ENCODE data around the gene MAPK10. TPM values are rescaled to one million over a fixed set of nuclear protein-coding genes. Genes with fewer than 3 reads are reported as not detected.

The MAPK10 gene
- total and polyA plus RNA-seq, 4 experiments from 2014 or later = 0.48 to 0.49 TPM; not detected in 2

DNA sequence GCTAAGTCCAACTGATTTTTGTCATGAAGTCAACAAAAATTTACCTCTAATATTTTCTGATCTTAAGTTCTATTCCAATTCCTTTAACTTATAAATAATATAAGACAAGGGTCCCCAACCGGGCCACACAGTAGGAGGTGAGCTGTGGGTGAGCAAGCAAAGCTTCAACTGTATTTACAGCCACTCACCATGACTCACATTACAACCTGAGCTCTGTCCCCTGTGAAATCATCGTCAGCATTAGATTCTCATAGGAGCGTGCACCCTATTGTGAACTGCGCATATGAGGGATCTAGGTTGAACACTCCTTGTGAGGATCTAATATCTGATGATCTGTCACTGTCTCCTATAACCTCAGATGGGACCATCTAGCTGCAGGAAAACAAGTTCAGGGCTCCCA, 227.4 kb downstream of the MAPK10 start:
- peaks cover 0 to 8% (median under 1%) of the 10 kb centered on the region in 8 donors for H3K9me3 Mint-ChIP-seq
- H3K27ac Mint-ChIP-seq = no peak overlapping the region
- no peaks in the 10 kb centered on the region for H3K9me3 ChIP-seq (ENCODE audit: control insufficient read depth in 1 of 2, low read length in 2 of 2)
- no peak for DNase-seq
- H3K36me3 ChIP-seq (ENCODE audit: insufficient read depth, low read length) = no peaks in the 10 kb centered on the region
- POLR2A ChIA-PET (ENCODE audit: partially characterized antibody) = no interaction called here
- no peaks in the 10 kb centered on the region for H3K36me3 Mint-ChIP-seq
- intact Hi-C loops (cut with micrococcal nuclease) = no loop called here
- no peak overlapping the region for H3K27ac ChIP-seq (ENCODE audit: low read depth, low read length)
- no peaks in the 10 kb centered on the region for H3K27me3 Mint-ChIP-seq
- H3K4me3 ChIP-seq (ENCODE audit: low read length in 2 of 2) = no peak overlapping the region
- no peaks in the 10 kb centered on the region for H3K27me3 ChIP-seq (ENCODE audit: insufficient read depth, low read length)
- CTCF ChIA-PET (ENCODE audit: partially characterized antibody) = no interaction called here
- peaks cover 0 to 1% (median 0%) of the 10 kb centered on the region in 4 donors for H3K4me1 Mint-ChIP-seq
- H3K4me3 Mint-ChIP-seq = no peak overlapping the region
- no peaks in the 10 kb centered on the region for H3K4me1 ChIP-seq (ENCODE audit: insufficient read depth, low read length)

DNA sequence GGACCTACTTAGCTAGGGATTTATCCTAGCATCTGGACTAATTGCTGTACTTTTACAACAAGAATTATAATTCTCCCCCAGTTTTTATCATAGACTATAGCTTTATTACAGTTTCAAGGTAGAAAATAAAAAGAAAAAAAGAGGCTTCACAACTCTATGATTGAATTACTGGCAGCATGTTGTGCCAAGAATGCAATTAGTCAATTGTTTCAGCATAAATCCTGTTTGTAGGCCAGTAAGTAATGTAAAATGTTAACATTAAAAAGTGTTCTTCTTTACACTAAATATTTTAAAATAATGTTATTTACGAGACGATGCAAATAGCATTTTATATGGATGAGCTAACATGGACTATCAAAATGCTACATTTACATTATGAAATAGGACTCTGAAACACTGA, 228.4 kb downstream of the MAPK10 start:
- ChIA-PET POLR2A (ENCODE audit: partially characterized antibody) (no interaction called here), CTCF (ENCODE audit: partially characterized antibody) (no interaction called here)
- intact Hi-C loops (cut with micrococcal nuclease) = no loop called here
- Histone ChIP-seq H3K4me3 (ENCODE audit: low read length in 2 of 2) (no peak overlapping the region), H3K27ac (ENCODE audit: low read depth, low read length) (no peak overlapping the region), H3K36me3 (ENCODE audit: insufficient read depth, low read length) (no peaks in the 10 kb centered on the region), H3K9me3 (ENCODE audit: control insufficient read depth in 1 of 2, low read length in 2 of 2) (no peaks in the 10 kb centered on the region), H3K4me1 (ENCODE audit: insufficient read depth, low read length) (no peaks in the 10 kb centered on the region), H3K27me3 (ENCODE audit: insufficient read depth, low read length) (no peaks in the 10 kb centered on the region)
- Mint-ChIP-seq H3K9me3 (peaks cover 0 to 6% (median under 1%) of the 10 kb centered on the region in 8 donors), H3K4me3 (no peak overlapping the region), H3K27ac (no peak overlapping the region), H3K36me3 (no peaks in the 10 kb centered on the region), H3K27me3 (no peaks in the 10 kb centered on the region), H3K4me1 (peaks cover 0 to 1% (median 0%) of the 10 kb centered on the region in 4 donors)
- no peak for DNase-seq

DNA sequence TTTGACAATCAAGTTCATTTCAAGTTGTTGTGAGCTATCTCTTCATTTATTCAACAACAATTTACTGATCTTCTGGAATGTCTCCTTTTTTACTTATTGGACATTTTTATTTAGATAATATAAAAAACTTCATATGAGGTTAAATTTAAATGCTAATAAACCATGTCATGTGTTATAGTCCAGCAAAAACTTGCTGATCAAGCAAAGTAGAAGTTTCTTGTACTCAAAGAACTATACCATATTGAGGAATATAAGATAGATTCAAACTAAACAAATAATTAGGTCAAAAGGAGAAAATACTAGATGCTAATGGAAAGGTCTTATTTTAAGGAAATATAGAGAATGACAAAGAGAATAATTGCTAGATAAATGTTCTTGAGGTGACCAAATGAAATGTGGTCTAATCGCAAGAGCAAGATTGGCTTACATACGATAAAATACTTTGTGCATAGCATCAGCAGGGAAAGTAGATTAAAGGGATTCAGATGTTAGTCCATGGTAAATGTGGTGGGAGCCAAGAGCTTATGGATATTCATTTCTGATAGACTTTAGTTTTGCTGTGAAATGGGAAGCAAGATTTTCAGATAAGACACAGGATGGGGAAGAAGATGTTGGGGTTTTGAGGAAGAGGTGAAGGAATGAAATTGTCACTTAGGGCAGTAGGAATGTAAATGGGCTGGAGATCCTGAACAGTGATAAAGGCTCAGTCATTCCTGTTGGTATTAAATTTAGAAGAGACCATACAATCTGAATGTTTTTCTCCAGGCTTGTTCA, 229.5 kb downstream of the MAPK10 start:
- no peaks in the 10 kb centered on the region for H3K27me3 ChIP-seq (ENCODE audit: insufficient read depth, low read length)
- no peaks in the 10 kb centered on the region for H3K27me3 Mint-ChIP-seq
- no peak overlapping the region for H3K27ac ChIP-seq (ENCODE audit: low read depth, low read length)
- peaks cover 0 to 6% (median under 1%) of the 10 kb centered on the region in 8 donors for H3K9me3 Mint-ChIP-seq
- H3K4me3 ChIP-seq (ENCODE audit: low read length in 2 of 2) = no peak overlapping the region
- no peaks in the 10 kb centered on the region for H3K9me3 ChIP-seq (ENCODE audit: control insufficient read depth in 1 of 2, low read length in 2 of 2)
- H3K36me3 Mint-ChIP-seq = no peaks in the 10 kb centered on the region
- no peaks in the 10 kb centered on the region for H3K36me3 ChIP-seq (ENCODE audit: insufficient read depth, low read length)
- H3K27ac Mint-ChIP-seq = no peak overlapping the region
- POLR2A ChIA-PET (ENCODE audit: partially characterized antibody) = no interaction called here
- no peak overlapping the region for H3K4me3 Mint-ChIP-seq
- H3K4me1 ChIP-seq (ENCODE audit: insufficient read depth, low read length) = no peaks in the 10 kb centered on the region
- no peak for DNase-seq
- intact Hi-C loops (cut with micrococcal nuclease) = no loop called here
- CTCF ChIA-PET (ENCODE audit: partially characterized antibody) = no interaction called here
- peaks cover 0 to 1% (median 0%) of the 10 kb centered on the region in 4 donors for H3K4me1 Mint-ChIP-seq

DNA sequence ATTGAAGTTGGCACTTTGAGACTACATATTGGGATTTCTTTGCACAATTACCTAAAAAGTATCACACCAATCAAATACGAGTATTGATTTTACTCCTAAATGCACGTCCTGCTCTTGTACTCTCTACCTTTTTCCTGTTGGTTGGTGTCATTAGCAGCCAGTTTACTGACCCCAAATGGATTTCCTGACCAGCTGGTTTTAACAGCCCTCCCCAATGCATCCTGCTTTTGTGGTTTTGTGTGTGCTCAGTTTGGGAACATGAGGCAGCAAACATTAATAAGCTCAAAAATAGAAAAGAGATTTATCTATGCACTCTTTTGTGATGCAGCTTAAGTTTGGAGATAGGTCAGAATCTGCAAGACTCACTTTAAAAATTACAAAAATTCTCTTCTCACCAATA, 230.3 kb downstream of the MAPK10 start:
- Histone ChIP-seq H3K9me3 (ENCODE audit: control insufficient read depth in 1 of 2, low read length in 2 of 2) (no peaks in the 10 kb centered on the region), H3K4me1 (ENCODE audit: insufficient read depth, low read length) (no peaks in the 10 kb centered on the region), H3K27ac (ENCODE audit: low read depth, low read length) (no peak overlapping the region), H3K27me3 (ENCODE audit: insufficient read depth, low read length) (no peaks in the 10 kb centered on the region), H3K4me3 (ENCODE audit: low read length in 2 of 2) (no peak overlapping the region), H3K36me3 (ENCODE audit: insufficient read depth, low read length) (no peaks in the 10 kb centered on the region)
- peaks cover 0 to 1% (median 0%) of the 10 kb centered on the region in 4 donors for H3K4me1 Mint-ChIP-seq
- CTCF ChIA-PET (ENCODE audit: partially characterized antibody) = no interaction called here
- H3K4me3 Mint-ChIP-seq = no peak overlapping the region
- H3K9me3 Mint-ChIP-seq = peaks cover 0 to 5% (median under 1%) of the 10 kb centered on the region in 8 donors
- H3K27me3 Mint-ChIP-seq = no peaks in the 10 kb centered on the region
- DNase-seq = no peak
- POLR2A ChIA-PET (ENCODE audit: partially characterized antibody) = no interaction called here
- intact Hi-C loops (cut with micrococcal nuclease) = loop anchor here (10.0 kb wide), 1 partner anchor 55 kb away; no protein-coding TSS in a partner anchor
- H3K36me3 Mint-ChIP-seq = no peaks in the 10 kb centered on the region
- no peak overlapping the region for H3K27ac Mint-ChIP-seq

DNA sequence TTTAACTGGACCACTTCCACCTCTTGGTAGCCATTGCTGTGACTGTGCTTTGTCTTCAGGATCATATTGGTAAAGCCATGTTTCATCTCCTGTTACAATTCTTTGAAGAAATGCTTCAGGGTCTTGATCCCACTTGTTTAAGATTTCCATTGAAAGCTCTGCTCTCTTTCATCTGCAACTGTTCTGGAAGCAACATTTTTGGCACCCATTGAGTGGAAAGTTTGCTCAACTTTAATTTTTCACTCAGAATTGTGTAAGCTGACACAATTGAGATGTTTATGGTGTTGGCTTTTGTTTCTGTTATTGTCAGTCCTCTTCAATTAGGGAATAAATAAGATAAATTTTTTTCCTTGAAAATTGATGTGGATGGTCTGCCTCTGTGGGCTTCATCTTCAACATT, 237.4 kb downstream of the MAPK10 start:
- DNase-seq = no peak
- Mint-ChIP-seq H3K36me3 (no peaks in the 10 kb centered on the region), H3K27me3 (no peaks in the 10 kb centered on the region), H3K9me3 (peaks cover 0 to 4% (median 2%) of the 10 kb centered on the region in 8 donors), H3K27ac (no peak overlapping the region), H3K4me3 (no peak overlapping the region), H3K4me1 (no peaks in the 10 kb centered on the region)
- Histone ChIP-seq H3K4me3 (ENCODE audit: low read length in 2 of 2) (no peak overlapping the region), H3K4me1 (ENCODE audit: insufficient read depth, low read length) (no peaks in the 10 kb centered on the region), H3K9me3 (ENCODE audit: control insufficient read depth in 1 of 2, low read length in 2 of 2) (no peaks in the 10 kb centered on the region), H3K27me3 (ENCODE audit: insufficient read depth, low read length) (no peaks in the 10 kb centered on the region), H3K36me3 (ENCODE audit: insufficient read depth, low read length) (no peaks in the 10 kb centered on the region), H3K27ac (ENCODE audit: low read depth, low read length) (no peak overlapping the region)
- CTCF ChIA-PET (ENCODE audit: partially characterized antibody) = no interaction called here
- intact Hi-C loops (cut with micrococcal nuclease) = loop anchor here (10.0 kb wide), 1 partner anchor 62 kb away; no protein-coding TSS in a partner anchor
- POLR2A ChIA-PET (ENCODE audit: partially characterized antibody) = no interaction called here

DNA sequence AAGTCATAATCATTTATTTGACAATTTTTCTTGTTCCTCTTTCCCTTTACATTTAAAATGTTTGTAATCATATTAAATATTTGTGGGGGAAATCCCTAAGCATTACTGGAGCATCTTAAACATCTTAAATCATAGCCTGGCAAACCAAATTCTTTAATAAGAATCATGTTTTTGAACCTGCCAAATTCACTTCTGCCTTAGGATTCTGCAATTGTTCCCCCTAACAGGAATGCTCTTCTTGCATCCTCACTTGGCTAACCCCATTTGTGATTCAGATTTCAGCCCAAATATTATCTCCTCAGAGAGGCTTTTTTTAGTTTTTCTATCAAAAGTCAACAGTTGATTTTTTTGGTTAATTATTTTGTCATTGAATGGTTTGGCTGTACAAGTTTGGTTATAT, 241.1 kb downstream of the MAPK10 start:
- Histone ChIP-seq H3K36me3 (ENCODE audit: insufficient read depth, low read length) (no peaks in the 10 kb centered on the region), H3K27me3 (ENCODE audit: insufficient read depth, low read length) (no peaks in the 10 kb centered on the region), H3K27ac (ENCODE audit: low read depth, low read length) (no peak overlapping the region), H3K9me3 (ENCODE audit: control insufficient read depth in 1 of 2, low read length in 2 of 2) (no peaks in the 10 kb centered on the region), H3K4me1 (ENCODE audit: insufficient read depth, low read length) (no peaks in the 10 kb centered on the region), H3K4me3 (ENCODE audit: low read length in 2 of 2) (no peak overlapping the region)
- intact Hi-C loops (cut with micrococcal nuclease) = no loop called here
- Mint-ChIP-seq H3K36me3 (no peaks in the 10 kb centered on the region), H3K27me3 (peaks cover 0 to 1% of the 10 kb centered on the region in 2 donors), H3K4me1 (no peaks in the 10 kb centered on the region), H3K4me3 (no peak overlapping the region), H3K9me3 (peaks cover 0 to 5% (median 3%) of the 10 kb centered on the region in 8 donors), H3K27ac (no peak overlapping the region)
- CTCF ChIA-PET (ENCODE audit: partially characterized antibody) = no interaction called here
- DNase-seq = no peak
- POLR2A ChIA-PET (ENCODE audit: partially characterized antibody) = no interaction called here

DNA sequence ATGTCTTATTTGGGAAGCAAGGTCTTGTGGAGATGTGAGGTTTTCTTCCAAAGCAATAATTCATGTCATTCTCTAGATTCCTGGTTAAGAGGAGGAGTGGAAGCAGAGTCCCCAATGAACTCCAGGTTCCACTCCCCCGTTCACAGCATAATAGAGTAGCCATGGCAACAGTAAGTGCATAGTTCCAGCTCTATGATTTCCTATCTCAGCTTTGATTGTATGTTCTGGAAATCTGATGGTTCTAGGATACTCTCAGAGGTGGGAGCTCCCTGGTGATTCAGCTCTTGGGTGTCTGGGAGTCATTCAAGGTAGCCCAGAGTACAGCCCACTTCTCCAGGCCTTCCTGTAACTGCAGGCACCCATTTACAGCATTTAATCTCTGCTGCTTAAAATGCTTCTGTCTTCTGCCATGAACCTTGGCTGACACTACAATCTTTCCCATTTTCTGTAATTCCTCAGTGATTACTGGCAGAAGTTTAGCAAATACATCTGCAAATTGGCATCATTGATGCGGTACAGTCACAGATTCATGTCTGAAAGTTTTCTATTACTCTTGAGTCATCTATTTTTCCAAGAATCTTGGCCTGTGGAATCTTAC, 242.0 kb downstream of the MAPK10 start:
- H3K9me3 Mint-ChIP-seq = peaks cover 0 to 12% (median 7%) of the 10 kb centered on the region in 8 donors
- H3K4me1 Mint-ChIP-seq = no peaks in the 10 kb centered on the region
- no peak overlapping the region for H3K4me3 Mint-ChIP-seq
- H3K27ac Mint-ChIP-seq = no peak overlapping the region
- ChIA-PET CTCF (ENCODE audit: partially characterized antibody) (no interaction called here), POLR2A (ENCODE audit: partially characterized antibody) (no interaction called here)
- H3K36me3 Mint-ChIP-seq = no peaks in the 10 kb centered on the region
- H3K27ac ChIP-seq (ENCODE audit: low read depth, low read length) = no peak overlapping the region
- H3K27me3 Mint-ChIP-seq = peaks cover 0 to 1% of the 10 kb centered on the region in 2 donors
- intact Hi-C loops (cut with micrococcal nuclease) = no loop called here
- DNase-seq = no peak
- H3K4me3 ChIP-seq (ENCODE audit: low read length in 2 of 2) = no peak overlapping the region
- no peaks in the 10 kb centered on the region for H3K4me1 ChIP-seq (ENCODE audit: insufficient read depth, low read length)
- H3K36me3 ChIP-seq (ENCODE audit: insufficient read depth, low read length) = no peaks in the 10 kb centered on the region
- no peaks in the 10 kb centered on the region for H3K9me3 ChIP-seq (ENCODE audit: control insufficient read depth in 1 of 2, low read length in 2 of 2)
- no peaks in the 10 kb centered on the region for H3K27me3 ChIP-seq (ENCODE audit: insufficient read depth, low read length)
